Esophagus squamous epithelium (tissue), 5 donors: ENCODE data around the gene PBX3. TPM values are rescaled to one million over a fixed set of nuclear protein-coding genes. Genes with fewer than 3 reads are reported as not detected.

Experiments
- DNase-seq: peaks from one replicate; lab custom pipeline; 2025; lab: John Stamatoyannopoulos, UW
- H3K27ac ChIP-seq, 4 donors: fragments of 200-600 bp; sonication (generic); one replicate each; pipeline ENCODE4 v1.5.1; 2016 to 2019; ENCODE audit warnings: mild to moderate bottlenecking in 1 of 4
- H3K27me3 ChIP-seq, 4 donors: fragments of 200-600 bp; sonication (generic); 1 replicate in 3 of 4; 2 replicates in 1 of 4; pipeline versions ENCODE4 v1.5.1 to v1.6.0; 2017 to 2021; ENCODE audit warnings: antibody characterized with exemption in 1 of 4
- H3K36me3 ChIP-seq, 3 donors: fragments of 200-600 bp; sonication (generic); one replicate each; pipeline ENCODE4 v1.5.1; 2016 to 2019
- H3K4me1 ChIP-seq, 3 donors: fragments of 200-600 bp; sonication (generic); one replicate each; pipeline ENCODE4 v1.5.1; 2017 to 2019
- H3K4me3 ChIP-seq, 4 donors: fragments of 200-600 bp; sonication (generic); 1 replicate in 3 of 4; 2 replicates in 1 of 4; pipeline ENCODE4 v1.5.1; 2016 to 2019; ENCODE audit warnings: mild to moderate bottlenecking in 2 of 4, moderate library complexity in 1 of 4
- H3K9me3 ChIP-seq, 3 donors: fragments of 200-600 bp; sonication (generic); one replicate each; pipeline ENCODE4 v1.5.1; 2016 to 2019
- POLR2A ChIP-seq, 4 donors: fragments of 450-650 bp; IDR thresholded peaks; one replicate each; pipeline ENCODE4 v1.6.1; 2017; ENCODE audit warnings: antibody characterized with exemption in 4 of 4, mild to moderate bottlenecking in 4 of 4, moderate library complexity in 3 of 4
- WGBS, 2 donors: methylation state at CpG; one replicate each; pipeline ENCODE4 v1.1.5; 2018; 5-methylcytosine and 5-hydroxymethylcytosine counted together
- intact Hi-C: fragments of 100-400 bp; cut with DNase I; formaldehyde crosslinking; loops from one replicate; pipeline ENCODE4 v1.15.0; 2022
- total RNA-seq, 4 donors: library from RNA; depleted of rRNA; stranded (reverse); fragments of >200 nt; gene quantifications; one replicate each; pipeline ENCODE4 v1.1.0, GENCODE V29; 2016
- TF ChIP-seq, protein P1 (sequence below), 6 experiments: fragments of 450-650 bp in 4 of 6; fragments of 200-600 bp in 2 of 6; sonication (generic) in 2 of 6; IDR thresholded peaks; one replicate each; pipeline ENCODE4 v1.5.1; 2016 to 2019; ENCODE audit warnings: antibody characterized with exemption in 6 of 6, mild to moderate bottlenecking in 4 of 6, moderate library complexity in 4 of 6
- donor health status: DM: yes; HTN: yes; CAD: no.

PBX3 gene
- total RNA-seq, 4 donors from 2014 or later = 10.2 to 27.1 (median 12.7) TPM

DNA sequence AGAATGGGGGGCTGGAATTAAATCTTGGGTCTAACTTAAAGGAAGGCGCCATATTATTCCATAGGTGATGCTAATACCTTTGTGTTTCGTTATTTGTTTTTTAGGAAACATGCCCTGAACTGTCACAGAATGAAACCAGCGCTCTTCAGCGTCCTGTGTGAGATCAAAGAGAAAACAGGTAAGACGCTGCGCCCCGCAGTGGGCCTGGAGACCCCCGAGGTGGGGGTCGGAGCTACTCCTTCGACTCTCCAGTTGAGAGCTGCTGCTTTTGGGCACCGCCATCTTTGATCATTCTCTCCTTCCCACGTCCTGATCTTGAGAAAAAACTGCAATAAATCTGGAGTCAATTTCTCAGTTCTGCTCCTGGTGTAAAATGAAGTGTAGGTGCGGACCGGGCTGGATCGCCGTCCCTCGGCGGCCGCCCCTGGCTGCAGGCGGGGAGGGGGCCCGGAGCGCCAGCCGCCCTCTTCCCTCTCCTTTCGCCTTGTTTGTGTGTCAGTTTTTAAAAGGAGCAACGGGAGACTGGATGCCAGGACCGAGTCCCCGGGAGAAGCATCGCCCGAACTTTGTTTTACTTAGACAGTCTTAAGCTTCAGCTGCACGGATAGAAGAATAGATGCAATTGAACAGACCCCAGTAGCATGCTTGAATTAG lies 1.4 kb downstream of the PBX3 start:
- TF ChIP-seq, protein P1, sequence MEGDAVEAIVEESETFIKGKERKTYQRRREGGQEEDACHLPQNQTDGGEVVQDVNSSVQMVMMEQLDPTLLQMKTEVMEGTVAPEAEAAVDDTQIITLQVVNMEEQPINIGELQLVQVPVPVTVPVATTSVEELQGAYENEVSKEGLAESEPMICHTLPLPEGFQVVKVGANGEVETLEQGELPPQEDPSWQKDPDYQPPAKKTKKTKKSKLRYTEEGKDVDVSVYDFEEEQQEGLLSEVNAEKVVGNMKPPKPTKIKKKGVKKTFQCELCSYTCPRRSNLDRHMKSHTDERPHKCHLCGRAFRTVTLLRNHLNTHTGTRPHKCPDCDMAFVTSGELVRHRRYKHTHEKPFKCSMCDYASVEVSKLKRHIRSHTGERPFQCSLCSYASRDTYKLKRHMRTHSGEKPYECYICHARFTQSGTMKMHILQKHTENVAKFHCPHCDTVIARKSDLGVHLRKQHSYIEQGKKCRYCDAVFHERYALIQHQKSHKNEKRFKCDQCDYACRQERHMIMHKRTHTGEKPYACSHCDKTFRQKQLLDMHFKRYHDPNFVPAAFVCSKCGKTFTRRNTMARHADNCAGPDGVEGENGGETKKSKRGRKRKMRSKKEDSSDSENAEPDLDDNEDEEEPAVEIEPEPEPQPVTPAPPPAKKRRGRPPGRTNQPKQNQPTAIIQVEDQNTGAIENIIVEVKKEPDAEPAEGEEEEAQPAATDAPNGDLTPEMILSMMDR (IDR thresholded peaks at IDR 0.05) = no peak
- TF ChIP-seq POLR2A (IDR thresholded peaks at IDR 0.05) = no peak
- no peak for DNase-seq
- Histone ChIP-seq H3K36me3 (no peaks in the 10 kb centered on the region), H3K27me3 (no peaks in the 10 kb centered on the region), H3K4me1 (peaks cover 14 to 67% (median 24%) of the 10 kb centered on the region in 3 donors), H3K9me3 (no peaks in the 10 kb centered on the region), H3K27ac (peak overlapping the region; percentile 81 to 96 (median 92)), H3K4me3 (peak overlapping the region; percentile 54 to 84 (median 78))
- intact Hi-C loops = no loop called here
- 11 to 16% methylated on average over 15 to 26 of the region's 30 CpGs for WGBS, 2 donors

DNA sequence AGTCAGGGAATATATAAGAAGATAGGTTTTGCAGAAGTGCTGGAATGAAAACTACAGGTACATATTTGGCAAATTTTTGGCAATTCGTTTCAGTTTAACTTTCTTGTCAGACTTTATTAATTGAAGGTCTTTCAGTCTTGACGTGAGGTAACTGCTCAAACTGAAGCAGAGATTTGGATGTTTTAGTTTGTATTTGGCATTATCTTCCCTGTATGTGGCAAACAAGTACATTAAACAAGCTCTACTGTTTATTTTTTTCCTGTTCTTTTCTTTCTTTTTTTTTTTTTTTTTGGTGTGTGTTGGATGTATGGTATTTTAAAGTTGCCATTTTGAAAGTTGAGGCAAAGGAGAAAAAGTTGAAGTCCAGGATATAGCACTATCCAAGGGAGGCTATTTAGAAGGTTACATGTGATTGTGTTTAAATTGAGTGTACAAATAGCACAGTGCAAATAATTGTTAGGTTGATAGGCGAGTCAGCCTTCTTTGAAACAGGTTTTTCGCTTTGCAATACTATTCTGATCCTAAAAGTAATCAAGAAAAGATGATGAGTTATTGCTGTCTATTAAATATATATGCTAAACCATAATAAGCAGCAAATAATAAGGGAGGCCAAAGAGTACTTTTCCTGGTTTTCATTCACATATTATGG lies 2.2 kb downstream of the PBX3 start:
- intact Hi-C loops = no loop called here
- no peak for DNase-seq
- 40 to 53% methylated on average over 4 of the region's 4 CpGs for WGBS, 2 donors
- no peak for TF ChIP-seq POLR2A (IDR thresholded peaks at IDR 0.05)
- TF ChIP-seq, protein P1 (IDR thresholded peaks at IDR 0.05) = no peak
- H3K9me3 ChIP-seq = no peaks in the 10 kb centered on the region
- H3K4me3 ChIP-seq = peak overlapping the region in 3 of 4 donors; percentile 54 to 84 (median 73)
- H3K27me3 ChIP-seq = no peaks in the 10 kb centered on the region
- H3K27ac ChIP-seq = peak overlapping the region in 3 of 4 donors; percentile 16 to 96 (median 81)
- no peaks in the 10 kb centered on the region for H3K36me3 ChIP-seq
- peaks cover 14 to 73% (median 24%) of the 10 kb centered on the region in 3 donors for H3K4me1 ChIP-seq

DNA sequence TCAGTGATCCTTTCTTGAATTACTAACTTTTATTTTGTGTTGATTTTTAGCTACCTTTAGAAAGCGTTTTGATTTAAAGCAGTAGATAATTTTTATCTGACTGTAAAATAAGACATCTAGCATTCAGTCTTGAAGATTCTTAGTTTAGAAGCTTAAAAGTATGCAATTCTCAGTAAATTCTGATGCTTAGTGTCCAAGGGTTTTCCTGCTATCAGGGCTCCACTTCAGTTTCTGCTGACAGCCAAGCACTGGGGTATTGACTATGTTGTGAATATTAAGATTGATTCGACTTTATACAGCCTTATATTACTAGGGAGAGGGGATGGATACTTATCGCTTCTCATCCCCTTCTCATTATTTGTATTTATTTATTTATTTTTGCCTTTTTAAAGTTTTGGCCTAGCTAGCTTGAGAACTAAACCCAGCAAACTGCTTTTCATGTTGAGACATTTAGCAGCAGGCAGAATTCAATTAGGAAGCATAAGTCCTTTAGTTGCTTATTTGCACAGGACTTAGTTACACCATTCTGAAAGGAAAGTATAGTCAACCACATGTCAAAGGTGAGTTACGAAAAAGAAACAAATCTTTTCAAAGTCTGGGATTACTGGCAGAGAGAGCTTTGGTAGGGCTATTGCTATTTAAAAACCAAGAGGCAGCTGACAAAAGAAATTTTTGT lies 2.9 kb downstream of the PBX3 start:
- no peaks in the 10 kb centered on the region for H3K36me3 ChIP-seq
- peak overlapping the region in 3 of 4 donors; percentile 15 to 84 (median 54) for H3K4me3 ChIP-seq
- no peak for DNase-seq
- H3K4me1 ChIP-seq = peaks cover 14 to 77% (median 26%) of the 10 kb centered on the region in 3 donors
- no peaks in the 10 kb centered on the region for H3K9me3 ChIP-seq
- peak overlapping the region; percentile 1 to 96 (median 48) for H3K27ac ChIP-seq
- TF ChIP-seq POLR2A (IDR thresholded peaks at IDR 0.05) = no peak
- TF ChIP-seq, protein P1 (IDR thresholded peaks at IDR 0.05) = no peak
- intact Hi-C loops = no loop called here
- WGBS, 2 donors = 36 to 43% methylated on average over 4 of the region's 4 CpGs
- H3K27me3 ChIP-seq = no peaks in the 10 kb centered on the region

DNA sequence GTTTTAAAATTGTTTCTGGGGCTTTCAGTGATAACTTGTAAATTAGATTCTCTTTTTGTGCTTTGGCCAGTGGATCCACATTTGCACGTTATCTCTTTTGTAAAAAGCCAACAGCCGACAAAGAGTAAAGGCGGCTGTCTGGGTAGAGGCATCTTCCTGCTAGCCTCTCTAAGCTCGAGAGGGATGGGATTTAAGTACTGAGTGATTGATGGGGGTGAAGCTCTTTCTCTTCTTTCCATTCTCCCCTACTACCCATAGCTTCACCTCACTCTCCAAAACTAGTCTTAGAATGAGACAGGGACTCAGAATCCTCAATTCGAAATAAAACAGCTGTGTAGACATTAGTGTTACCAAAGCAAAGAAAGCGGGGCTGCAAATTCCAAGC lies 3.4 kb downstream of the PBX3 start:
- 40 to 49% methylated on average over 6 of the region's 6 CpGs for WGBS, 2 donors

More for the DNA sequence above, 3.4 kb downstream of the PBX3 start:
- Histone ChIP-seq H3K9me3 (no peaks in the 10 kb centered on the region), H3K36me3 (no peaks in the 10 kb centered on the region), H3K4me3 (peak overlapping the region in 3 of 4 donors; percentile 15 to 84 (median 54)), H3K4me1 (peaks cover 10 to 77% (median 21%) of the 10 kb centered on the region in 3 donors), H3K27me3 (no peaks in the 10 kb centered on the region), H3K27ac (peak overlapping the region; percentile 1 to 96 (median 48))
- TF ChIP-seq POLR2A (IDR thresholded peaks at IDR 0.05) = no peak
- TF ChIP-seq, protein P1 (IDR thresholded peaks at IDR 0.05) = no peak
- intact Hi-C loops = no loop called here
- DNase-seq = no peak
